HG03159 (cell line): ENCODE data around the gene OR6S1.
A peak's percentile ranks its signal among the peaks of the same experiment; 100 is the strongest.
"Not testable (repeated sequence)": the region's sequence is repeated elsewhere in the genome, so short reads cannot be mapped to it uniquely, and the experiment has no call there.

ENCODE experiments used
- ATAC-seq: cut with Tn5 transposase; IDR thresholded peaks from one replicate; pipeline ENCODE4 v1.9.1; 2021; ENCODE audit warnings: mild to moderate bottlenecking, moderate library complexity; ENCODE audit not compliant: unreplicated experiment

Gene OR6S1

GRCh38 chr14:20671597-20672283 is 30.2 kb upstream of the OR6S1 start:
- peak; percentile 37 for ATAC-seq

- no peak for ATAC-seq
These were observed 27.5 kb upstream of the OR6S1 start for GRCh38 chr14:20668969-20669368.

GRCh38 chr14:20667957-20668356 is 26.5 kb upstream of the OR6S1 start:
- peak; percentile 77 for ATAC-seq

- ATAC-seq = not testable (repeated sequence)
These were observed 25.0 kb upstream of the OR6S1 start for GRCh38 chr14:20666400-20666961.

- peak; percentile 64 for ATAC-seq
These were observed 21.7 kb upstream of the OR6S1 start for GRCh38 chr14:20662968-20663732.

- no peak for ATAC-seq
These were observed 19.7 kb upstream of the OR6S1 start for GRCh38 chr14:20661197-20661596.

- no peak for ATAC-seq
These were observed 18.4 kb upstream of the OR6S1 start for GRCh38 chr14:20659813-20660395.

GRCh38 chr14:20659336-20659735 is 17.8 kb upstream of the OR6S1 start:
- no peak for ATAC-seq

- no peak for ATAC-seq
These were observed 16.8 kb upstream of the OR6S1 start for GRCh38 chr14:20658246-20658645.

- ATAC-seq = no peak
These were observed 16.0 kb upstream of the OR6S1 start for GRCh38 chr14:20657216-20658211.

- ATAC-seq = no peak
These were observed 14.8 kb upstream of the OR6S1 start for GRCh38 chr14:20656274-20656673.

GRCh38 chr14:20655851-20656250 is 14.4 kb upstream of the OR6S1 start:
- no peak for ATAC-seq

- no peak for ATAC-seq
These were observed 11.8 kb upstream of the OR6S1 start for GRCh38 chr14:20652996-20653975.

- no peak for ATAC-seq
These were observed 4.0 kb upstream of the OR6S1 start for GRCh38 chr14:20645481-20645880.

- ATAC-seq = no peak
These were observed 3.0 kb upstream of the OR6S1 start for GRCh38 chr14:20644520-20644919.

- not testable (repeated sequence) for ATAC-seq
These were observed 1.3 kb upstream of the OR6S1 start for GRCh38 chr14:20642755-20643154.

GRCh38 chr14:20642182-20642581 is 691 bp upstream of the OR6S1 start:
- no peak for ATAC-seq

- peak; percentile 75 for ATAC-seq
These were observed 8.4 kb downstream of the OR6S1 start for GRCh38 chr14:20632831-20633691.
